MCF 10A (cell line): Measurements from ENCODE around the gene FHIP2A. TPM values are rescaled to one million over a fixed set of nuclear protein-coding genes. Genes with fewer than 3 reads are reported as not detected.

Experiments used
- total RNA-seq: library from RNA; stranded (reverse); gene quantifications from 2 replicates; pipeline ENCODE4 v1.2.3, GENCODE V29; 2022

FHIP2A gene
- total RNA-seq, 1 experiment from 2014 or later = 17.2 TPM

Other genes starting within 250 kb of the FHIP2A start
- gene ABLIM1, start 163.5 kb upstream of the FHIP2A start, total RNA-seq = 94.5 and 105 TPM in 2 replicates
- 23.4 and 29.2 TPM in 2 replicates for gene TRUB1, start 116.4 kb downstream of the FHIP2A start, total RNA-seq